Loucy (cell line): Measurements from ENCODE around the gene RYR2.

Source experiments
- EZH2phosphoT487 ChIP-seq: fragments of 200-600 bp; IDR thresholded peaks from 2 replicates; pipeline ENCODE4 v1.6.1; 2018; ENCODE audit warnings: antibody characterized with exemption, mild to moderate bottlenecking, moderate library complexity, borderline replicate concordance
- TF ChIP-seq, protein P1 (sequence below): fragments of 200-600 bp; sonication (generic); conservative IDR thresholded peaks from 2 replicates; pipeline ENCODE4 v1.5.1; 2014; ENCODE audit warnings: mild to moderate bottlenecking, antibody characterized with exemption, low read length

DNA sequence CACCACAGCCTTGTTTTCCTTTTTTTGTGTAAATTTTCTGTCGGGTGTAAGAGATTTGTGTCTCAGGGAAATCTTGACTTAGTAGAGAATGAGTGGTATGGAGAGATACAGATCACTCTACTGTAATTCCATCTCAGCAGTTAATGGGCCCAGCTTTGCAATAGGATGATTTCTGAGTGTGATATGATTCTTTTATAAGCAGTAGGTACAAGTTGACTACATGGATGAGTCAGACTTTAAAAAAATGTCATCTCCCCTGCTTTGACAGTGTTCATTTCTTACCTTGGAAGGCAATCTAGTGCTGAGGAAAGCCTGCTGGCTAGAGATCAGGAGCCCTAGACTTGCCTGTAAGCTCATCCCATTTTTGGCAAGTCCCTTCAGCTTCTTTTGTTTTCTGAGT lies 261.9 kb downstream of the RYR2 start:
- no peak for TF ChIP-seq EZH2phosphoT487
- TF ChIP-seq, protein P1, sequence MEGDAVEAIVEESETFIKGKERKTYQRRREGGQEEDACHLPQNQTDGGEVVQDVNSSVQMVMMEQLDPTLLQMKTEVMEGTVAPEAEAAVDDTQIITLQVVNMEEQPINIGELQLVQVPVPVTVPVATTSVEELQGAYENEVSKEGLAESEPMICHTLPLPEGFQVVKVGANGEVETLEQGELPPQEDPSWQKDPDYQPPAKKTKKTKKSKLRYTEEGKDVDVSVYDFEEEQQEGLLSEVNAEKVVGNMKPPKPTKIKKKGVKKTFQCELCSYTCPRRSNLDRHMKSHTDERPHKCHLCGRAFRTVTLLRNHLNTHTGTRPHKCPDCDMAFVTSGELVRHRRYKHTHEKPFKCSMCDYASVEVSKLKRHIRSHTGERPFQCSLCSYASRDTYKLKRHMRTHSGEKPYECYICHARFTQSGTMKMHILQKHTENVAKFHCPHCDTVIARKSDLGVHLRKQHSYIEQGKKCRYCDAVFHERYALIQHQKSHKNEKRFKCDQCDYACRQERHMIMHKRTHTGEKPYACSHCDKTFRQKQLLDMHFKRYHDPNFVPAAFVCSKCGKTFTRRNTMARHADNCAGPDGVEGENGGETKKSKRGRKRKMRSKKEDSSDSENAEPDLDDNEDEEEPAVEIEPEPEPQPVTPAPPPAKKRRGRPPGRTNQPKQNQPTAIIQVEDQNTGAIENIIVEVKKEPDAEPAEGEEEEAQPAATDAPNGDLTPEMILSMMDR, result no peak
